AG09309 (cell line): ENCODE results near the gene TMEM242.

Experiments
- DNase-seq: peaks from one replicate; pipeline ENCODE4 v3.0.0-alpha.2; 2010; ENCODE audit warnings: low read depth
- H3K4me3 ChIP-seq: 2 replicates; pipeline ENCODE4 v1.5.1; 2011; ENCODE audit warnings: mild to moderate bottlenecking, low read depth, low read length, moderate library complexity; ENCODE audit not compliant: control insufficient read depth
- CTCF ChIP-seq: IDR thresholded peaks from 2 replicates; pipeline ENCODE4 v1.5.1; 2011; ENCODE audit warnings: mild to moderate bottlenecking, low read depth, low read length, inconsistent platforms; ENCODE audit not compliant: insufficient read depth, control insufficient read depth; ENCODE audit errors: missing control alignments

TMEM242 gene

GRCh38 chr6:157244175-157244574 is 79.1 kb downstream of the TMEM242 start:
- no peak for TF ChIP-seq CTCF
- DNase-seq = peak; percentile 98
- H3K4me3 ChIP-seq = no peak overlapping the region

GRCh38 chr6:157242791-157243190 is 80.5 kb downstream of the TMEM242 start:
- H3K4me3 ChIP-seq = no peak overlapping the region
- DNase-seq = no peak
- no peak for TF ChIP-seq CTCF

GRCh38 chr6:157240960-157241311 is 82.4 kb downstream of the TMEM242 start:
- TF ChIP-seq CTCF = no peak
- no peak overlapping the region for H3K4me3 ChIP-seq
- no peak for DNase-seq

- peak; percentile 53 for DNase-seq
- peak overlapping the region; percentile 37 for H3K4me3 ChIP-seq
Measured at GRCh38 chr6:157240059-157240959, 83.0 kb downstream of the TMEM242 start.

GRCh38 chr6:157239671-157240058 is 83.7 kb downstream of the TMEM242 start:
- H3K4me3 ChIP-seq = peak overlapping the region; percentile 37
- DNase-seq = no peak
- TF ChIP-seq CTCF = no peak

More at GRCh38 chr6:157240059-157240959, 83.0 kb downstream of the TMEM242 start:
- TF ChIP-seq CTCF = no peak
